ENCODE data around the gene CDK11A. TPM values are rescaled to one million over a fixed set of nuclear protein-coding genes. Genes with fewer than 3 reads are reported as not detected.
A peak's percentile ranks its signal among the peaks of the same experiment; 100 is the strongest.

CDK11A gene
- polyA plus RNA-seq, 2 of the 4 experiments (the other 2 are of a cell fraction), result 6.7 to 36.4 TPM

DNA sequence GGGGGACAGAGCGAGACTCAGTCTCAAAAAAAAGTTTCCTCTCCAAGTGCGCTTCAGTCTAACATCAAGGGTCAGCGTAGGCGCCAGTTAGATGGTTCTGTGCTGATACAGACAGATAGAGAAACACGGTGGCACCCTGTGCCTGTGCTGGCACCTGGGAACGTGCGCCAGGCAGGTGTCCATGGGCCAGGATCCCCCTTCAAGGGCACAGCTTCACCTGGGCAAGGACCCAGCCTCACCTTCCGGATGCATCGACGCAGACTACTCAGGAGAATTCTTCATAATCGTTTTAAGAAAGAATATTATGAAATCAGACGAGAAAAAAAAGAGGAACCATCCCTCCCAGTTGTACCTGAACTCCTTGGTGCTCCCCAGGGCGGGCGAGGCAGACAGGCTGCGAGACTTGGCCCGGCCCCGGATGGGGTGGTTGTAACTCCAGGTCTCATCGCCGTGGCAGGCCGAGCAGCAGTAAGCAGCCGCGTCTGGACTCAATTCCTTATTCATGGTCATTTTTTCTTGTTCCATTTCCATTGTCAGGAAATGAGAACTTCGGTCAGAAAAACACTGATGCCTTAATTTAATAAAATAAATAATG, 40.8 kb upstream of the CDK11A start:
- no peak overlapping the region for H3K4me3 ChIP-seq
- no peak overlapping the region; a peak in 1 of 6 replicates for H3K27ac ChIP-seq
- ATAC-seq, result no peak
- H3K9me3 ChIP-seq, result no peaks in the 10 kb centered on the region
- WGBS (ENCODE audit: missing lambda C conversion rate), result 91% methylated on average over 23 of the region's 23 CpGs
- no peak for FAIRE-seq
- H3K4me1 ChIP-seq, result peaks cover 12% of the 10 kb centered on the region; the same call in 2 of the 3 replicates
- H3K4me2 ChIP-seq, result no peak overlapping the region
- TF ChIP-seq NFE2L2 (conservative IDR thresholded peaks at IDR 0.05; ENCODE audit: low read length) (no peak), SMC3 (IDR thresholded peaks at IDR 0.05) (no peak), USF2 (IDR thresholded peaks at IDR 0.05) (no peak), MAX (IDR thresholded peaks at IDR 0.05) (no peak), CBX8 (IDR thresholded peaks at IDR 0.05) (no peak), JUNB (IDR thresholded peaks at IDR 0.05) (no peak), TP53 (CRISPR knock-in tag; IDR thresholded peaks at IDR 0.05) (no peak), HOXA7 (CRISPR knock-in tag; IDR thresholded peaks at IDR 0.05) (no peak), CHD4 (IDR thresholded peaks at IDR 0.05; ENCODE audit: borderline replicate concordance) (no peak)
- TF ChIP-seq, protein P1, sequence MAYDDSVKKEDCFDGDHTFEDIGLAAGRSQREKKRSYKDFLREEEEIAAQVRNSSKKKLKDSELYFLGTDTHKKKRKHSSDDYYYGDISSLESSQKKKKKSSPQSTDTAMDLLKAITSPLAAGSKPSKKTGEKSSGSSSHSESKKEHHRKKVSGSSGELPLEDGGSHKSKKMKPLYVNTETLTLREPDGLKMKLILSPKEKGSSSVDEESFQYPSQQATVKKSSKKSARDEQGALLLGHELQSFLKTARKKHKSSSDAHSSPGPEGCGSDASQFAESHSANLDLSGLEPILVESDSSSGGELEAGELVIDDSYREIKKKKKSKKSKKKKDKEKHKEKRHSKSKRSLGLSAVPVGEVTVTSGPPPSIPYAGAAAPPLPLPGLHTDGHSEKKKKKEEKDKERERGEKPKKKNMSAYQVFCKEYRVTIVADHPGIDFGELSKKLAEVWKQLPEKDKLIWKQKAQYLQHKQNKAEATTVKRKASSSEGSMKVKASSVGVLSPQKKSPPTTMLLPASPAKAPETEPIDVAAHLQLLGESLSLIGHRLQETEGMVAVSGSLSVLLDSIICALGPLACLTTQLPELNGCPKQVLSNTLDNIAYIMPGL (CRISPR knock-in tag; IDR thresholded peaks at IDR 0.05; ENCODE audit: borderline replicate concordance), result no peak
- TF ChIP-seq, protein P2, sequence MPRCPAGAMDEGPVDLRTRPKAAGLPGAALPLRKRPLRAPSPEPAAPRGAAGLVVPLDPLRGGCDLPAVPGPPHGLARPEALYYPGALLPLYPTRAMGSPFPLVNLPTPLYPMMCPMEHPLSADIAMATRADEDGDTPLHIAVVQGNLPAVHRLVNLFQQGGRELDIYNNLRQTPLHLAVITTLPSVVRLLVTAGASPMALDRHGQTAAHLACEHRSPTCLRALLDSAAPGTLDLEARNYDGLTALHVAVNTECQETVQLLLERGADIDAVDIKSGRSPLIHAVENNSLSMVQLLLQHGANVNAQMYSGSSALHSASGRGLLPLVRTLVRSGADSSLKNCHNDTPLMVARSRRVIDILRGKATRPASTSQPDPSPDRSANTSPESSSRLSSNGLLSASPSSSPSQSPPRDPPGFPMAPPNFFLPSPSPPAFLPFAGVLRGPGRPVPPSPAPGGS (IDR thresholded peaks at IDR 0.05), result no peak
- TF ChIP-seq, protein P3, sequence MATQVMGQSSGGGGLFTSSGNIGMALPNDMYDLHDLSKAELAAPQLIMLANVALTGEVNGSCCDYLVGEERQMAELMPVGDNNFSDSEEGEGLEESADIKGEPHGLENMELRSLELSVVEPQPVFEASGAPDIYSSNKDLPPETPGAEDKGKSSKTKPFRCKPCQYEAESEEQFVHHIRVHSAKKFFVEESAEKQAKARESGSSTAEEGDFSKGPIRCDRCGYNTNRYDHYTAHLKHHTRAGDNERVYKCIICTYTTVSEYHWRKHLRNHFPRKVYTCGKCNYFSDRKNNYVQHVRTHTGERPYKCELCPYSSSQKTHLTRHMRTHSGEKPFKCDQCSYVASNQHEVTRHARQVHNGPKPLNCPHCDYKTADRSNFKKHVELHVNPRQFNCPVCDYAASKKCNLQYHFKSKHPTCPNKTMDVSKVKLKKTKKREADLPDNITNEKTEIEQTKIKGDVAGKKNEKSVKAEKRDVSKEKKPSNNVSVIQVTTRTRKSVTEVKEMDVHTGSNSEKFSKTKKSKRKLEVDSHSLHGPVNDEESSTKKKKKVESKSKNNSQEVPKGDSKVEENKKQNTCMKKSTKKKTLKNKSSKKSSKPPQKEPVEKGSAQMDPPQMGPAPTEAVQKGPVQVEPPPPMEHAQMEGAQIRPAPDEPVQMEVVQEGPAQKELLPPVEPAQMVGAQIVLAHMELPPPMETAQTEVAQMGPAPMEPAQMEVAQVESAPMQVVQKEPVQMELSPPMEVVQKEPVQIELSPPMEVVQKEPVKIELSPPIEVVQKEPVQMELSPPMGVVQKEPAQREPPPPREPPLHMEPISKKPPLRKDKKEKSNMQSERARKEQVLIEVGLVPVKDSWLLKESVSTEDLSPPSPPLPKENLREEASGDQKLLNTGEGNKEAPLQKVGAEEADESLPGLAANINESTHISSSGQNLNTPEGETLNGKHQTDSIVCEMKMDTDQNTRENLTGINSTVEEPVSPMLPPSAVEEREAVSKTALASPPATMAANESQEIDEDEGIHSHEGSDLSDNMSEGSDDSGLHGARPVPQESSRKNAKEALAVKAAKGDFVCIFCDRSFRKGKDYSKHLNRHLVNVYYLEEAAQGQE (IDR thresholded peaks at IDR 0.05), result no peak
- POLR2A ChIA-PET, result no interaction called here
- CTCF ChIA-PET, result interaction anchor here (1.4 to 1.7 kb wide), 2 partner anchors 9 to 141 kb away, joined by 4 to 5 read pairs; no protein-coding TSS in a partner anchor
- no peak for DNase-seq (ENCODE audit: low read depth in 1 of 2, low spot score in 1 of 2)

DNA sequence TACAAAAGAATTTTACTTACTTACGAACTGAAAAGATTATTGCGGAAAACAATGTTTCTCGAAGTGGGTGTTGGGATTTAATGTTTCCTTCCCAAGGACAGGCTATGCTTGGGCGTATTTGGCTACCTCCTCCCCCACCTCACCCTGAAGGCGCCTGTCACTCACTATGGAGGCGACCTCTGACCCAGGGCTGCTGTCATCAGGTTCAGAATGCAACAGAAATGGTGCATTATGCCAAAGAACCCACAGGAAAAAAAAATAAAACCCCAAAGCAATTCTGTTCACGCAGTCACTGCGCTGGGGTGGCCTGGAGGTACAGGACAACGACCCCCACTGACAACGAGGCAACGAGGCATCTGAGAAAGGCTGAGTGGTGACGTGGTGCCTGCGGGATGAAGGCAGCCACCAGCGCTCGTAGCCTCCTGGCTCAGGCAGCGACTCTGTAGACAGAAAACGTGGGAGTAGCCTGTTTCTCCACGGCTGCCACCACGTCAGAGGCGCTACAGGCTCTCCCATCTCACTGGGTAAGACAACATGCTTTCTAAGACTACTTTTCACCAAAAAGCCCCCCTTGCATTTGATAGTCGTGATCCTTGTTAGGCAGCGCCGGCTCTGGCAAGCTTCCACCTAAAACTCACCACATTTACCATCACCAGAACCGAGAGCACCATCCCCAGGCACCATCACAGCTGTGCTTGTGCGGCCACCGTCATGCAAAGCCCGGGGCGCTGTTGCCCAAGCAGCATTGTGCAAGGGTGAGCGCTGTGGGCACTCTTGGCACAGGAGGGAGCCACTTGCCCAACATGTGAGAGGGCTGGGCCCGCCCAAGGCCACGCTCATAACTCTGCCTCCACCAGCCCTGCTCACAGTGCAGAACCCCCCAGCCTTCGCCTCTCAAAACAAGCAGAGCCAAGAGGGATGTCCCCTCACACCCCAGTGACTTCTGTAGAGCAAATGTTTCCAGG, 39.8 kb upstream of the CDK11A start:
- Histone ChIP-seq H3K9me3 (no peaks in the 10 kb centered on the region), H3K4me2 (no peak overlapping the region), H3K4me1 (peaks cover 23% of the 10 kb centered on the region), H3K27ac (peak overlapping the region in 1 of 2 experiments; percentile 58; a peak in 2 of 6 replicates), H3K4me3 (no peak overlapping the region)
- ATAC-seq (peak; percentile 80 to 87), FAIRE-seq (no peak), DNase-seq (ENCODE audit: low read depth in 1 of 2, low spot score in 1 of 2) (peak in 1 of 2 experiments; percentile 67)
- ChIA-PET CTCF (interaction anchor here (1.2 to 1.7 kb wide), 3 partner anchors 9 to 142 kb away, joined by 3 to 5 read pairs (median 4); no protein-coding TSS in a partner anchor), POLR2A (no interaction called here)
- WGBS (ENCODE audit: missing lambda C conversion rate), result 81% methylated on average over 23 of the region's 32 CpGs
- no peak for TF ChIP-seq EHF (CRISPR knock-in tag; IDR thresholded peaks at IDR 0.05)
- no peak for TF ChIP-seq FOXS1 (CRISPR knock-in tag; IDR thresholded peaks at IDR 0.05)
- 0 out of 3 replicates have a peak, but pooled peaks have one; percentile 5 for TF ChIP-seq CTCF (IDR thresholded peaks at IDR 0.05)
- TF ChIP-seq RARB (CRISPR knock-in tag; IDR thresholded peaks at IDR 0.05), result no peak
- TF ChIP-seq PHF8 (IDR thresholded peaks at IDR 0.05; ENCODE audit: borderline replicate concordance, low read depth), result no peak
- TF ChIP-seq MAX (IDR thresholded peaks at IDR 0.05), result 0 out of 2 replicates have a peak, but pooled peaks have one; percentile 23
- TF ChIP-seq CHD4 (IDR thresholded peaks at IDR 0.05; ENCODE audit: borderline replicate concordance), result no peak
- no peak for TF ChIP-seq RCOR1 (IDR thresholded peaks at IDR 0.05; ENCODE audit: low read depth, low read length)
- peak; percentile 19 to 26; a peak in 2 of 5 replicates for TF ChIP-seq RAD21 (conservative IDR thresholded peaks at IDR 0.05 in 1 of 2, IDR thresholded peaks at IDR 0.05 in 1 of 2)
- TF ChIP-seq EP300 (IDR thresholded peaks at IDR 0.05), result no peak
- TF ChIP-seq HOXB13 (CRISPR knock-in tag; IDR thresholded peaks at IDR 0.05; ENCODE audit: low read depth), result no peak
- TF ChIP-seq CEBPB (IDR thresholded peaks at IDR 0.05), result peak; percentile 66 to 88; a peak in 3 of 4 replicates
- TF ChIP-seq NFE2L2 (conservative IDR thresholded peaks at IDR 0.05; ENCODE audit: low read length), result no peak
- peak; percentile 37; the same call in 1 of the 2 replicates for TF ChIP-seq HES2 (IDR thresholded peaks at IDR 0.05)

Measured in A549 (cell line).